Measurements from ENCODE around the gene ZC3H10. TPM values are rescaled to one million over a fixed set of nuclear protein-coding genes. Genes with fewer than 3 reads are reported as not detected.
A peak's percentile ranks its signal among the peaks of the same experiment; 100 is the strongest.
"Not testable (repeated sequence)": the region's sequence is repeated elsewhere in the genome, so short reads cannot be mapped to it uniquely, and the experiment has no call there.

ZC3H10 gene
- 2.6 and 5.0 TPM in 2 replicates for total RNA-seq

GRCh38 chr12:56117778-56118687 lies at the start of gene ZC3H10:
Gene ZC3H10, plus strand, starts transcription at chr12:56118266. Its CDS starts 2,297 bp downstream, at chr12:56120563.
- DNase-seq (ENCODE audit: low read depth in 2 of 2), result peak; percentile 100

- DNase-seq (ENCODE audit: low read depth in 2 of 2), result no peak
These were observed 46.4 kb upstream of the ZC3H10 start for GRCh38 chr12:56071648-56072047.

DNA sequence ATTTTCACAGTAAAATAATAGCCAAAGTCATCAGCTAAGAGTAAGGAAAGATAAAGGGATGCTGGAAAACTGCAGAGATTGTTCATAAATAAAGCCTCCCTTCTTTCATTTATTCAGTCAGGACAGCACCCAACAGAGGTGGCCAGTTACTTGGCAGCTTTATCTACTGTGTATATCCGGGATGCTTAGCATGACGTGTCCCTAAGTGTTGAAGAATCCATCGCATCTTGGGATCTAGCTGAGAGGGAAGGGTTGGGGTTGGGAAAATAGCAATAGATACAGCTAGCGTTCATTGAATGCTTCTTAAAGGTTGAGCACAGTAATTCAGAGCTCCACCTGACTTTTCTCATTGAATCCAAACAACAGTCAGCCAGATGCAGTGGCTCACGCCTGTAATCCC lies 43.7 kb upstream of the ZC3H10 start:
- no peak for DNase-seq (ENCODE audit: low read depth in 2 of 2)

DNA sequence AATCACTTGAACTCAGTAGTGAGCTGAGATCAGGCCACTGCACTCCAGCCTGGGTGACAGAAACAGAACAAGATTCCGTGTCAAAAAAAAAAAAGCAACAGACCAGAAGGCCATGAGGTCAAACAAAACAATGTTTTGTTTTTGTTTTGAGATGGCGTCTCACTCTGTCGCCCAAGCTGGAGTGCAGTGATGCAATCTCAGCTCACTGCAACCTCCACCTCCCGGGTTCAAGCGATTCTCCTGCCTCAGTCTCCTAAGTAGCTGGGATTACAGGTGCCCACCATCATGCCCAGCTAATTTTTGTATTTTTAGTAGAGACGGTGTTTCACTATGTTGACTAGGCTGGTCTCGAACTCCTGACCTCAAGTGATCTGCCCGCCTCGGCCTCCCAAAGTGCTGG lies 40.1 kb upstream of the ZC3H10 start:
- not testable (repeated sequence) for DNase-seq (ENCODE audit: low read depth in 2 of 2)

DNA sequence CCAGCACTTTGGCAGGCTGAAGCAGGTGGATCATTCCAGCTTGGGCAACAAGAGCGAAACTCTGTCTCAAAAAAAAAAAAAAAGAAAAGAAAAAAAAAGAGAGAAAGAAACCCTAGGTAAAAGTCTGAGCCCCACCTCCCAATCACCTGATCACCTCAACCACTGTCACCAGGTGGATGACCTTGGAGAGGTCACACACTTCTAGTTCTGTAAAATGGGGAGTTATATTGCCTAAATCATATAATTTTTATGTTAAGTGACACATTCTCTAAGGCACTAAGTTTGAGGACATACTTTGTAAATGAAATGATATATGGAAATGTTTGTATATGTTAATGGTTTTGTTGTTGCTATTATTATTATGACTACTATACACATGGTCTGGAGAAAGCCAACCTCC lies 39.6 kb upstream of the ZC3H10 start:
- DNase-seq (ENCODE audit: low read depth in 2 of 2), result no peak

DNA sequence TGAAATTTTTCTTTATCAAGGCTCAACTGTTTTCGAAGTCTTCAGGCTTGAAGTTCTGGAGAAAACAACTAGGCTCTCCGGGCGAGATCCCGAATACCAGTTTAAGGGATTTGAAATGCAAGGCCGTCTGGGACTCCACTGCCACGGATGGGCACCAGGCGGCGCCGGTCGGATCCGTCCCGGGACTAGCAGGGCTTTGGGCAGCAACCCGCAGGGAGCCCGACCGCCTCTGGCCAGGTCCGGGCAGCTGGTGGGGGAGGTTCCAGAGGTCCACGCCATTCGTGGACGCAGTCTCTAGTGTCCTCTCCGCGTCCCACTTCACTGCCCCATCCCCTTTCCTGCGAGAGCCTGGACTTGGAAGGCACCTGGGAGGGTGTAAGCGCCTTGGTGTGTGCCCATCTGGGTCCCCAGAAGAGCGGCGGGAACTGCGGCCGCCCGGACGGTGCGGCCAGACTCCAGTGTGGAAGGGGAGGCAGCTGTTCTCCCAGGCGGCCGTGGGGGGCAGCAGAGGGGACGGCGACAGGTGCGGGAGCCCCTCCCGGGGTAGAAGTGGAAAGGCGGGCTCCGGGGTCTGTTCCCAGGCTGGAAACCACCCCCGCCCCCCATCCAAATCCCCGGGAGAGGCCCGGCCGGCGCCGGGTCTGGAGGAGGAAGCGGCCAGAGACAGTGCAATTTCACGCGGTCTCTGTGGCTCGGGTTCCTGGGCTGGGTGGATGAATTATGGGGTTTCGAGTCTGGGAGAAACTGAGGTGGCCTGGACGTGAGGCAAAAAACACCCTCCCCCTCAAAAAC lies 38.9 kb upstream of the ZC3H10 start:
- DNase-seq (ENCODE audit: low read depth in 2 of 2), result peak; percentile 93 to 94

- peak; percentile 55 to 67 for DNase-seq (ENCODE audit: low read depth in 2 of 2)
These were observed 38.1 kb upstream of the ZC3H10 start, which contains the start of gene ERBB3 for GRCh38 chr12:56079723-56080555. Gene ERBB3, plus strand, starts transcription at chr12:56080165. Its CDS starts 136 bp downstream, at chr12:56080301.

- no peak for DNase-seq (ENCODE audit: low read depth in 2 of 2)
These were observed 37.4 kb upstream of the ZC3H10 start for GRCh38 chr12:56080556-56081138.

- no peak for DNase-seq (ENCODE audit: low read depth in 2 of 2)
These were observed 36.4 kb upstream of the ZC3H10 start for GRCh38 chr12:56081393-56082347.

- no peak for DNase-seq (ENCODE audit: low read depth in 2 of 2)
These were observed 35.7 kb upstream of the ZC3H10 start for GRCh38 chr12:56082382-56082781.

DNA sequence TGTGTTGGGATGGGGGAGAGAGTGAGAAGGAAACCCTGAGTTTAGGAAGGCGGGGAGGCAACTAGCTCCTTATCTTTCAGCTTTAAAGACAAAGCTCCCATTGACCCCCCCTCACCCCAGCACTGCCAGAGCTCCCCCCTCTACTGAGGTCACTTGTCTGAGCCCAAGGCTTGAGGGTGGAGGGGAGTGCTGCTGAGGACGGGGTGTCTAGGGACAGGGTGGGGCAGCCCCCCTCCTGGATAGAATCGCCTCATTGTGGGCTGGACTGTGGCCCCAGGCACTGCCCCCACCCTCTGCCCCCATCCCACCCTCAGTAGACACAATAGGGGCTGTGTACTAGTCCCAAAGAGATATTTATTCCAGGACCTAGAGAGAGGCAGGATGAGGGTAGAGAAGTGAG lies 35.1 kb upstream of the ZC3H10 start:
- DNase-seq (ENCODE audit: low read depth in 2 of 2), result no peak

DNA sequence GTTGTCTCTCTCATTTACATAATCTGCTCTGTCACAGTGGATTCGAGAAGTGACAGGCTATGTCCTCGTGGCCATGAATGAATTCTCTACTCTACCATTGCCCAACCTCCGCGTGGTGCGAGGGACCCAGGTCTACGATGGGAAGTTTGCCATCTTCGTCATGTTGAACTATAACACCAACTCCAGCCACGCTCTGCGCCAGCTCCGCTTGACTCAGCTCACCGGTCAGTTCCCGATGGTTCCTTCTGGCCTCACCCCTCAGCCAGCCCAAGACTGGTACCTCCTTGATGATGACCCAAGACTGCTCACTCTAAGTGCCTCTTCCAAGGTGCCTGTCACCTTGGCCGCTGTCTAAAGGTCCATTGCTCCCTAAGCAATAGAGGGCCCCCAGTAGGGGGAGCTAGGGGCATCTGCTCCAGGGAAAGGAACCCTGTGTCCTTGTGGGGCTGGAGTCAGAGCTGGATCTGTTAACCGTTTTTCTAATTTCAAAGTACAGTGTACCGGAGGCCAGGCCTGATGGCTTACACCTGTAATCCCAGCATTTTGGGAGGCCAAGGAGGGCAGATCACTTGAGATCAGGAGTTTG lies 33.0 kb upstream of the ZC3H10 start:
- DNase-seq (ENCODE audit: low read depth in 2 of 2), result peak; percentile 9 to 36

- no peak for DNase-seq (ENCODE audit: low read depth in 2 of 2)
These were observed 32.0 kb upstream of the ZC3H10 start for GRCh38 chr12:56086096-56086495.

- DNase-seq (ENCODE audit: low read depth in 2 of 2), result no peak
These were observed 31.5 kb upstream of the ZC3H10 start for GRCh38 chr12:56086608-56087007.

- DNase-seq (ENCODE audit: low read depth in 2 of 2), result no peak
These were observed 30.8 kb upstream of the ZC3H10 start for GRCh38 chr12:56087220-56087619.

GRCh38 chr12:56097738-56098137 lies 20.3 kb upstream of the ZC3H10 start:
- DNase-seq (ENCODE audit: low read depth in 2 of 2), result no peak

DNA sequence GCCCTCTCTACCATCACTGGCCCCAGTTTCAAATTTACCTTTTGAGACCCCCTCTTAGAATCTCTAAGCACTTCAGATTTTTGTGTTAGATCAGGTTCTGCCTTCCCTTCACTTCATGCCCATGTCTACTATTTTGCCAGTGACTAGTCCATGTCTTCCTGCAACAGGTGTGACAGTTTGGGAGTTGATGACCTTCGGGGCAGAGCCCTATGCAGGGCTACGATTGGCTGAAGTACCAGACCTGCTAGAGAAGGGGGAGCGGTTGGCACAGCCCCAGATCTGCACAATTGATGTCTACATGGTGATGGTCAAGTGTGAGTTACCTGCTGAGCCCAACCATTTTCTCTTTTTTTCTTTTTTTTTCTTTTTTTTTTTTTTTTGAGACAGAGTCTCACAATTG lies 19.5 kb upstream of the ZC3H10 start:
- DNase-seq (ENCODE audit: low read depth in 2 of 2), result no peak

DNA sequence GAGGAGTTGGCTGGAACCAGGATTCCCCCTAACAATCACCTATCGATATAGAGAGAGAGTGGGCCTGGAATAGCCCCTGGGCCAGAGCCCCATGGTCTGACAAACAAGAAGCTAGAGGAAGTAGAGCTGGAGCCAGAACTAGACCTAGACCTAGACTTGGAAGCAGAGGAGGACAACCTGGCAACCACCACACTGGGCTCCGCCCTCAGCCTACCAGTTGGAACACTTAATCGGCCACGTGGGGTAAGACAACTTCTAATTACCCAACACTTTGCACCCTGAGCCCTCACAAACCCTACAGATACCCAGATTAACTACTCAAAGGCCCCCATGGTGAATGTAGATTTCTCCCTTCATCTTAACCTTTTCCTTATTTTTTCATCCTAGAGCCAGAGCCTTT lies 18.3 kb upstream of the ZC3H10 start:
- DNase-seq (ENCODE audit: low read depth in 2 of 2), result no peak

- no peak for DNase-seq (ENCODE audit: low read depth in 2 of 2)
These were observed 17.0 kb upstream of the ZC3H10 start for GRCh38 chr12:56101045-56101444.

DNA sequence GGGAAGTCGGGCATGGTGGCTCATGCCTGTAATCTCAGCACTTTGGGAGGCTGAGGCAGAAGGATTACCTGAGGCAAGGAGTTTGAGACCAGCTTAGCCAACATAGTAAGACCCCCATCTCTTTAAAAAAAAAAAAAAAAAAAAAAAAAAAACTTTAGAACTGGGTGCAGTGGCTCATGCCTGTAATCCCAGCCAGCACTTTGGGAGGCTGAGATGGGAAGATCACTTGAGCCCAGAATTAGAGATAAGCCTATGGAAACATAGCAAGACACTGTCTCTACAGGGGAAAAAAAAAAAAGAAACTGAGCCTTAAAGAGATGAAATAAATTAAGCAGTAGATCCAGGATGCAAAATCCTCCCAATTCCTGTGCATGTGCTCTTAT lies 15.4 kb upstream of the ZC3H10 start:
- no peak for DNase-seq (ENCODE audit: low read depth in 2 of 2)

All from lung microvascular endothelial cell (primary cell).